Gastroesophageal sphincter (tissue), 4 donors: ENCODE data around the gene LDLRAD3. TPM values are rescaled to one million over a fixed set of nuclear protein-coding genes. Genes with fewer than 3 reads are reported as not detected.

Source experiments
- ATAC-seq: fragments of 150-250 bp; one replicate; pipeline ENCODE4 v1.9.1; 2016; ENCODE audit warnings: mild to moderate bottlenecking, moderate library complexity
- H3K27ac ChIP-seq, 4 donors: fragments of 200-600 bp; sonication (generic) in 3 of 4; 1 replicate in 3 of 4; 2 replicates in 1 of 4; pipeline ENCODE4 v1.5.1; 2016 to 2019
- H3K27me3 ChIP-seq: fragments of 200-600 bp; sonication (generic); one replicate; pipeline ENCODE4 v1.5.1; 2019
- H3K36me3 ChIP-seq, 2 donors: fragments of 200-600 bp; sonication (generic); one replicate each; pipeline ENCODE4 v1.5.1; 2019; ENCODE audit warnings: control low read depth in 1 of 2
- H3K4me1 ChIP-seq, 3 donors: fragments of 200-600 bp; sonication (generic); 1 replicate in 2 of 3; 2 replicates in 1 of 3; pipeline ENCODE4 v1.5.1; 2016 to 2019; ENCODE audit warnings: control low read depth in 2 of 3
- H3K4me3 ChIP-seq, 2 donors: fragments of 200-600 bp; sonication (generic); one replicate each; pipeline ENCODE4 v1.5.1; 2019; ENCODE audit warnings: mild to moderate bottlenecking in 1 of 2, moderate library complexity in 1 of 2
- H3K9me3 ChIP-seq, 3 donors: fragments of 200-600 bp; sonication (generic); one replicate each; pipeline ENCODE4 v1.5.1; 2017 to 2019; ENCODE audit warnings: control low read depth in 2 of 3
- EP300 ChIP-seq: sonication (generic); formaldehyde crosslinking; IDR thresholded peaks from one replicate; pipeline ENCODE4 v1.6.1; 2017; ENCODE audit warnings: antibody characterized with exemption, mild to moderate bottlenecking
- POLR2A ChIP-seq, 2 donors: fragments of 450-650 bp; IDR thresholded peaks; one replicate each; pipeline ENCODE4 v1.6.1; 2017; ENCODE audit warnings: antibody characterized with exemption in 2 of 2, mild to moderate bottlenecking in 2 of 2, moderate library complexity in 1 of 2
- POLR2AphosphoS5 ChIP-seq: sonication (generic); formaldehyde crosslinking; IDR thresholded peaks from one replicate; pipeline ENCODE4 v1.6.1; 2017; ENCODE audit warnings: antibody characterized with exemption
- WGBS, 2 donors: methylation state at CpG; one replicate each; pipeline ENCODE4 v1.1.5; 2018; ENCODE audit warnings: low coverage in 1 of 2; 5-methylcytosine and 5-hydroxymethylcytosine counted together
- total RNA-seq, 4 donors: library from RNA; depleted of rRNA; stranded (reverse); fragments of >200 nt; gene quantifications; one replicate each; pipeline ENCODE4 v1.1.0, GENCODE V29; 2016
- TF ChIP-seq, protein P1 (sequence below), 4 experiments: fragments of 200-600 bp in 2 of 4; fragments of 450-650 bp in 2 of 4; sonication (generic) in 1 of 4; IDR thresholded peaks; one replicate each; pipeline ENCODE4 v1.5.1; 2017 to 2019; ENCODE audit warnings: antibody characterized with exemption in 4 of 4, mild to moderate bottlenecking in 2 of 4, moderate library complexity in 2 of 4

Gene LDLRAD3
- total RNA-seq, 4 donors from 2014 or later, result 4.0 to 8.9 (median 7.2) TPM

DNA sequence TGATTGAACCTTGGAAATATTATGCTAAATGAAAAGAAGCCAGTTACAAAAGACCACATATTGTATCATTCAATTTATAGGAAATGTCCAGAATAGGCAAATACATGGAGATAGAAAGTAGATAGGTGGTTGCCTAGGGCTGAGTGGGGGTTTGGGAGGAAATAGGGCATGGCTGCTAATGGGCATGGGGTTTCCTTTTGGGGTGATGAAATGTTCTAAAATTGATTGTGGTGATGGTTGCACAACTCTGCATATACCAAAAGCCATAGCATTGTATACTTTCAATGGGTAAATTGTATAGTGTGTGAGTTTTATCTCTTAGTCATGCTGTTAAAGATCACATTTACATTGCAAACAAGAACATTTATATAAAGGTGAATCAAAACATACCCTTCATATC lies 48.7 kb downstream of the LDLRAD3 start:
- no peak for ATAC-seq
- H3K27ac ChIP-seq, result no peak overlapping the region

DNA sequence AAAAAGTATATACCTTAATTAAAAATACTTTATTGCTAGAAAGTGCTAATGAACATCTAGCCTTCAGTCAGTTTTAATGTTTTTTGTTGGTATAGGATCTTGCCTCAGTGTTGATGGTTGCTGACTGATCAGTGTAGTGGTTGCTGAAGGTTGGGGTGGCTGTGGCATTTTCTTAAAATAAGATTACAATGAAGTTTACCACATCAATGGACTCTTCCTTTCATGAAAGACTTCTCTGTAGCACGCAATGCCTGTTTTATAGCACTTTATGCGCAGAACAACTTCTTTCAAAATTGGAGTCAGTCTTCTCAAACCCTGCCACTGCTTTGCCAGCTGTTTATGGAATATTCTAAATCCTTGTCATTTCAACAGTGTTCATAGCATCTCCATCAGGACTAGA lies 50.6 kb downstream of the LDLRAD3 start:
- ATAC-seq, result no peak
- TF ChIP-seq EP300 (no peak), POLR2A (IDR thresholded peaks at IDR 0.05) (no peak), POLR2AphosphoS5 (no peak)
- TF ChIP-seq, protein P1, sequence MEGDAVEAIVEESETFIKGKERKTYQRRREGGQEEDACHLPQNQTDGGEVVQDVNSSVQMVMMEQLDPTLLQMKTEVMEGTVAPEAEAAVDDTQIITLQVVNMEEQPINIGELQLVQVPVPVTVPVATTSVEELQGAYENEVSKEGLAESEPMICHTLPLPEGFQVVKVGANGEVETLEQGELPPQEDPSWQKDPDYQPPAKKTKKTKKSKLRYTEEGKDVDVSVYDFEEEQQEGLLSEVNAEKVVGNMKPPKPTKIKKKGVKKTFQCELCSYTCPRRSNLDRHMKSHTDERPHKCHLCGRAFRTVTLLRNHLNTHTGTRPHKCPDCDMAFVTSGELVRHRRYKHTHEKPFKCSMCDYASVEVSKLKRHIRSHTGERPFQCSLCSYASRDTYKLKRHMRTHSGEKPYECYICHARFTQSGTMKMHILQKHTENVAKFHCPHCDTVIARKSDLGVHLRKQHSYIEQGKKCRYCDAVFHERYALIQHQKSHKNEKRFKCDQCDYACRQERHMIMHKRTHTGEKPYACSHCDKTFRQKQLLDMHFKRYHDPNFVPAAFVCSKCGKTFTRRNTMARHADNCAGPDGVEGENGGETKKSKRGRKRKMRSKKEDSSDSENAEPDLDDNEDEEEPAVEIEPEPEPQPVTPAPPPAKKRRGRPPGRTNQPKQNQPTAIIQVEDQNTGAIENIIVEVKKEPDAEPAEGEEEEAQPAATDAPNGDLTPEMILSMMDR (IDR thresholded peaks at IDR 0.05), result no peak
- no peak overlapping the region for H3K4me3 ChIP-seq
- 96% methylated on average over 2 of the region's 2 CpGs; no CpG with 5 or more reads in 1 of the 2 donors for WGBS, 2 donors
- no peaks in the 10 kb centered on the region for H3K4me1 ChIP-seq
- peaks cover 0 to 11% (median 0%) of the 10 kb centered on the region in 3 donors for H3K9me3 ChIP-seq
- no peak overlapping the region for H3K27ac ChIP-seq
- H3K27me3 ChIP-seq, result no peaks in the 10 kb centered on the region
- H3K36me3 ChIP-seq, result no peaks in the 10 kb centered on the region

More for the DNA sequence above, 48.7 kb downstream of the LDLRAD3 start:
- Histone ChIP-seq H3K4me3 (no peak overlapping the region), H3K9me3 (peaks cover 0 to 20% (median 0%) of the 10 kb centered on the region in 3 donors), H3K27me3 (no peaks in the 10 kb centered on the region), H3K4me1 (no peaks in the 10 kb centered on the region), H3K36me3 (no peaks in the 10 kb centered on the region)
- TF ChIP-seq EP300 (no peak), POLR2A (IDR thresholded peaks at IDR 0.05) (no peak), POLR2AphosphoS5 (no peak)
- TF ChIP-seq, protein P1 (IDR thresholded peaks at IDR 0.05), result no peak

DNA sequence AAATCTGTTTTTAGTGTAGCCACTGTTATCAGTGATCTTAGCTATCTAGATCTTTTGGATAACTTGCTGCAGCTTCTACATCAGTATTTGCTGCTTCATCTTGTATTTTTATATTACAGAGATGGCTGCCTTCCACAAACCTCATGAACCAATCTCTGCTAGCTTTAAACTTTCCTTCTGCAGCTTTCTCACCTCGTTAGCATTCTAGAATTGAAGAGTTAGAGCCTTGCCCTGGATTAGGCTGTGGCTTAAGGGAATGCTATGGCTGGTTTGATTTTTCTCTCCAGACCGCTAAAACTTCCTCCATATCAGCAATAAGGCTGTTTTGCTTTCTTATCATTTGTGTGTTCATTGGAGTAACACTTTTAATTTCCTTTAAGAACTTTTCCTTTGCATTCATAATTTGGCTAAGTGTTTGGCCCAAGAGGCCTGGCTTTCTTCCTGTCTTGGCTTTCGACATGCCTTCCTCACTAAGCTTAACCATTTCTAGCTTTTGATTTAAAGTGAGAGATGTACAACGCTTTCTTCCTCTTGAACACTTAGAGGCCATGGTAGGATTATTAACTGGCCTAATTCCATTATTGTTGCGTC lies 51.9 kb downstream of the LDLRAD3 start:
- 28 to 80% methylated on average over 4 of the region's 5 CpGs for WGBS, 2 donors
- Histone ChIP-seq H3K36me3 (no peaks in the 10 kb centered on the region), H3K4me3 (no peak overlapping the region), H3K9me3 (peaks cover 0 to 11% (median 0%) of the 10 kb centered on the region in 3 donors), H3K27ac (no peak overlapping the region), H3K27me3 (no peaks in the 10 kb centered on the region), H3K4me1 (no peaks in the 10 kb centered on the region)
- TF ChIP-seq, protein P1 (IDR thresholded peaks at IDR 0.05), result no peak
- TF ChIP-seq EP300 (no peak), POLR2AphosphoS5 (no peak)
- ATAC-seq, result no peak

DNA sequence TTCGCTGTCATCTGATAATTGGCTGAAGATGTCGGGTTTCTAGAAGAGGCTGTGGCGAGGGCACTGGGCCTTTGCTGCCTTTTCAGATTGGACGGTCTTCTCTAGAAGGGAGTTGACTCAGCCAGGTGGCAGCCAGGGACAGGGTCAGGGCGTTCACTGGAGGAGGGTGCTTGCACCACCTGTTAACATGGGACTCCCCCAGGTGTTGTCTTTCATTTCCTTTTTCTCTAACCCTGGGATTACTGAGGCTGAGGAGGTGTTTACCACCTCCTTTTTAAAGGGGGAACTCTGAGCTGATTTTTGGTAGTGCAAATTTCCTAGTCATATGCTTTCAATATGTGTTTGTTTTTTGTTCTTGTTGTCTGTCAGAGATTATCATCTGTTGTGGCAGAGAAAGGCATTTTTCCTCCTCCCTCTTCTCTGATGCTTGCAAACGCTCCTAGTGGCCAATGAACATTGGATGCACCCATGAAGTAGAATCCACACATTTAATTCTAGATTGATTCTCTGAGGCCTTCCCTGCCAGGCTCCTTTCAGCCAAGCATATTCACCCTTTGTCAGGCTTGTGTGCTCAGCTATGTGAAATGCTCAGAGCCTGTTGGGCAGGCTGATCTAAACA lies 54.1 kb downstream of the LDLRAD3 start:
- no peak for ATAC-seq
- Histone ChIP-seq H3K4me3 (no peak overlapping the region), H3K4me1 (no peaks in the 10 kb centered on the region), H3K27me3 (no peaks in the 10 kb centered on the region), H3K9me3 (peaks cover 0 to 11% (median 0%) of the 10 kb centered on the region in 3 donors), H3K36me3 (no peaks in the 10 kb centered on the region), H3K27ac (no peak overlapping the region)
- TF ChIP-seq, protein P1 (IDR thresholded peaks at IDR 0.05), result no peak
- TF ChIP-seq POLR2AphosphoS5 (no peak), EP300 (no peak), POLR2A (IDR thresholded peaks at IDR 0.05) (no peak)
- WGBS, 2 donors, result 94% methylated on average over 5 of the region's 6 CpGs; no CpG with 5 or more reads in 1 of the 2 donors

DNA sequence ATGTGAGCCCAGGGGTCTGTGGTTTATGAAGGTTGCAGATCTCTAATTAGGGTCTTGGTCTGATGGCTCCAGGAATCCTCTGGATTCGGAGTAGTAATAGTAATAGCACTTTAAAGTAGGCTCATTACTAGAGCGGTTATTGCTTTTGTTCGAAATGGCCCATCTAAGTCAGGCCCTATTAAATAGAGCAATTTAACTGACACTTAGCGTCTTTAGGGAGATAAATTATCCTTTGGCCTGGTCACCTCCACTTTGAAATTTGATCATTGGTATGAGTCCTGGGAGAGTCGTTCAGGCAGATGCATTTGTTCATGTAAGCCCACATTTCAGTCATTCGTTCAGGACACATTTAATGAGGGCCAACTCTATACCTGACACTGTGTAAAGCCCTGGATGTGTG lies 54.8 kb downstream of the LDLRAD3 start:
- WGBS, 2 donors, result 81 to 82% methylated on average over 6 of the region's 6 CpGs
- Histone ChIP-seq H3K4me3 (no peak overlapping the region), H3K27me3 (no peaks in the 10 kb centered on the region), H3K36me3 (no peaks in the 10 kb centered on the region), H3K27ac (no peak overlapping the region), H3K4me1 (no peaks in the 10 kb centered on the region), H3K9me3 (peaks cover 0 to 11% (median 0%) of the 10 kb centered on the region in 3 donors)
- ATAC-seq, result no peak
- TF ChIP-seq, protein P1 (IDR thresholded peaks at IDR 0.05), result no peak
- TF ChIP-seq POLR2AphosphoS5 (no peak), POLR2A (IDR thresholded peaks at IDR 0.05) (no peak), EP300 (no peak)
